Smooth muscle cell (in vitro differentiated cells): Measurements from ENCODE around the gene ACTR3. TPM values are rescaled to one million over a fixed set of nuclear protein-coding genes. Genes with fewer than 3 reads are reported as not detected.

Source experiments
- DNase-seq: peaks from one replicate; lab custom pipeline; 2025; ENCODE audit not compliant: unreplicated experiment; lab: John Stamatoyannopoulos, UW
- H2AFZ ChIP-seq: fragments of 200-600 bp; sonication (generic); 2 replicates; pipeline ENCODE4 v1.6.0; 2016; ENCODE audit warnings: antibody characterized with exemption, low read depth, mild to moderate bottlenecking
- H3F3A ChIP-seq: fragments of 200-600 bp; sonication (generic); 2 replicates; pipeline ENCODE4 v1.6.0; 2017; ENCODE audit warnings: antibody characterized with exemption, low read depth
- H3K27ac ChIP-seq: fragments of 200-600 bp; sonication (generic); 2 replicates; pipeline ENCODE4 v1.5.1; 2016; ENCODE audit warnings: low read depth, mild to moderate bottlenecking
- H3K27me3 ChIP-seq: fragments of 200-600 bp; sonication (generic); 2 replicates; pipeline ENCODE4 v1.6.1; 2016; ENCODE audit warnings: low read depth, mild to moderate bottlenecking
- H3K36me3 ChIP-seq: fragments of 200-600 bp; sonication (generic); 2 replicates; pipeline ENCODE4 v1.5.1; 2016; ENCODE audit warnings: low read depth
- H3K4me1 ChIP-seq: fragments of 200-600 bp; sonication (generic); 2 replicates; pipeline ENCODE4 v1.5.1; 2016; ENCODE audit warnings: low read depth
- H3K4me2 ChIP-seq: fragments of 200-600 bp; sonication (generic); 2 replicates; pipeline ENCODE4 v1.6.0; 2016; ENCODE audit warnings: mild to moderate bottlenecking
- H3K4me3 ChIP-seq: fragments of 200-600 bp; sonication (generic); 2 replicates; pipeline ENCODE4 v1.5.1; 2016; ENCODE audit warnings: mild to moderate bottlenecking
- H3K79me2 ChIP-seq: fragments of 200-600 bp; sonication (generic); 2 replicates; pipeline ENCODE4 v1.6.0; 2016; ENCODE audit warnings: low read depth, mild to moderate bottlenecking
- H3K9ac ChIP-seq: fragments of 200-600 bp; sonication (generic); 2 replicates; pipeline ENCODE4 v1.6.0; 2016; ENCODE audit warnings: low read depth
- H3K9me3 ChIP-seq: fragments of 200-600 bp; sonication (generic); replicated peaks from 2 replicates; pipeline ENCODE4 v1.5.1; 2016; ENCODE audit warnings: low read depth
- H4K20me1 ChIP-seq: fragments of 200-600 bp; sonication (generic); 2 replicates; pipeline ENCODE4 v1.6.0; 2016; ENCODE audit warnings: low read depth
- WGBS: methylation state at CpG from one replicate; pipeline ENCODE4 v1.1.7; 2016; ENCODE audit warnings: low lambda C conversion rate; 5-methylcytosine and 5-hydroxymethylcytosine counted together
- polyA plus RNA-seq: library from polyadenylated mRNA; unstranded; fragments of >200 nt; fragmentation: Nextera tagmentation; extraction: Ambion mirVana; gene quantifications from 2 replicates; pipeline ENCODE4 v1.2.1, GENCODE V29; 2016
- total RNA-seq: library from RNA; depleted of rRNA; stranded (reverse); fragments of >200 nt; gene quantifications from 2 replicates; pipeline ENCODE4 v1.2.3, GENCODE V29; 2014
- TF ChIP-seq, protein P1 (sequence below): fragments of 200-600 bp; sonication (generic); IDR thresholded peaks from 2 replicates; pipeline ENCODE4 v1.5.1; 2017; ENCODE audit warnings: borderline replicate concordance, mild to moderate bottlenecking, antibody characterized with exemption; ENCODE audit not compliant: insufficient read depth, poor library complexity, severe bottlenecking

ACTR3 gene
- total and polyA plus RNA-seq, 2 experiments from 2014 or later = 173 to 263 TPM

DNA sequence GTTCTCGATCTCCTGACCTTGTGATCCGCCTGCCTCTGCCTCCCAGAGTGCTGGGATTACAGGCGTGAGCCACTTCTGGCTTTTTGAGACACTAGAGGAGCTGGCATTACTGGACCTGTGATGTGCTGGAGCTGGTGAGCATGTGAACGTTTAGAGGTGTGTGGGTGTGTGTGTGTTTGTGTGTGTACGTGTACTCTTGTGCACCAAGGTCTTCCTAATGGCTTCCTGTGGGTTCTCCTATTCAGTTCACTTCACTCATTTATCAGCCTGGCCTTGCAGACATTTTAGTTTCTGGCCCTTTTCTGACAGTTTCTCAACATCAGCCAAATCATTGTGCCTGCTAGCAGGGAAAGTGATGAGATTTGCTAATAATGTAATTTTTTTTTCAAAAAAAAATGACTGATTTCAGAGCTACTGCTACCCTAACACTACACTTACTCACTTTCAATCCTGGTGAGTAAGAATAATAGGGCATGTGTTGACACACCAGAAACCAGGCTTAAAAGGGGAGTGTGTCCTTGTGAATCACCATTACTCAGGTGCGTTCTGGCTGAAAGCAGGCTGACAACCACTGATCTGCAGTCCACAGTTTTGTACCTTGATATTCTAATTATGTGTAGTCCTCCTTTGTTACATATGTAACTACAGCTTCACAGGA is 41.0 kb upstream of the ACTR3 start:
- Histone ChIP-seq H3K9ac (no peak overlapping the region), H3K79me2 (no peaks in the 10 kb centered on the region), H3K4me1 (no peaks in the 10 kb centered on the region), H3K27me3 (no peaks in the 10 kb centered on the region), H3K36me3 (no peaks in the 10 kb centered on the region), H2AFZ (no peak overlapping the region), H3K9me3 (no peaks in the 10 kb centered on the region), H4K20me1 (no peaks in the 10 kb centered on the region), H3K4me3 (no peak overlapping the region), H3K27ac (peak overlapping the region; percentile 45), H3K4me2 (no peak overlapping the region), H3F3A (no peaks in the 10 kb centered on the region)
- TF ChIP-seq, protein P1, sequence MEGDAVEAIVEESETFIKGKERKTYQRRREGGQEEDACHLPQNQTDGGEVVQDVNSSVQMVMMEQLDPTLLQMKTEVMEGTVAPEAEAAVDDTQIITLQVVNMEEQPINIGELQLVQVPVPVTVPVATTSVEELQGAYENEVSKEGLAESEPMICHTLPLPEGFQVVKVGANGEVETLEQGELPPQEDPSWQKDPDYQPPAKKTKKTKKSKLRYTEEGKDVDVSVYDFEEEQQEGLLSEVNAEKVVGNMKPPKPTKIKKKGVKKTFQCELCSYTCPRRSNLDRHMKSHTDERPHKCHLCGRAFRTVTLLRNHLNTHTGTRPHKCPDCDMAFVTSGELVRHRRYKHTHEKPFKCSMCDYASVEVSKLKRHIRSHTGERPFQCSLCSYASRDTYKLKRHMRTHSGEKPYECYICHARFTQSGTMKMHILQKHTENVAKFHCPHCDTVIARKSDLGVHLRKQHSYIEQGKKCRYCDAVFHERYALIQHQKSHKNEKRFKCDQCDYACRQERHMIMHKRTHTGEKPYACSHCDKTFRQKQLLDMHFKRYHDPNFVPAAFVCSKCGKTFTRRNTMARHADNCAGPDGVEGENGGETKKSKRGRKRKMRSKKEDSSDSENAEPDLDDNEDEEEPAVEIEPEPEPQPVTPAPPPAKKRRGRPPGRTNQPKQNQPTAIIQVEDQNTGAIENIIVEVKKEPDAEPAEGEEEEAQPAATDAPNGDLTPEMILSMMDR = no peak
- no peak for DNase-seq
- WGBS = 90% methylated on average over 6 of the region's 6 CpGs

DNA sequence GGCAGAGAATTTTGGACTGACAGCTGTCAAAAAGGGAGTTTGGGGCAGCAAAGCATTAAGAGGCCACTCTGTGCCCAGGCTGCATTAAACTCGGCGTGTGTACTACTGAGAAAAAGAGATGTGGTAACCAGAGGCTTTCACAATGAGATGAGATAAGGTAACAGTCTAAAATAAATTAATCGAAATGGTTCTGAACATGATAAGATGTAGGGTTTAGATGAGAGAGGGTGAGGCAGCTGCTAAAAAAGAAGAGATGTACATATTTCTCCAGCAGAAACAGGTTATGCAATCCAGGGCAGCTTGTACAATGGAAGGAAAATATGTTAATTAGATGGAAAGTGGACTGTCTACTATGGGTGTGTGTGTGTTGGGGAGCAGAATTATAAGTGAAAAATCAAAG is 39.2 kb upstream of the ACTR3 start:
- Histone ChIP-seq H3K9me3 (no peaks in the 10 kb centered on the region), H3K4me3 (no peak overlapping the region), H3K79me2 (no peaks in the 10 kb centered on the region), H2AFZ (no peak overlapping the region), H3K36me3 (no peaks in the 10 kb centered on the region), H3K9ac (no peak overlapping the region), H4K20me1 (no peaks in the 10 kb centered on the region), H3K27ac (no peak overlapping the region), H3F3A (no peaks in the 10 kb centered on the region), H3K27me3 (no peaks in the 10 kb centered on the region), H3K4me1 (no peaks in the 10 kb centered on the region), H3K4me2 (no peak overlapping the region)
- WGBS = 92% methylated on average over 3 of the region's 3 CpGs
- DNase-seq = no peak
- TF ChIP-seq, protein P1 = no peak

DNA sequence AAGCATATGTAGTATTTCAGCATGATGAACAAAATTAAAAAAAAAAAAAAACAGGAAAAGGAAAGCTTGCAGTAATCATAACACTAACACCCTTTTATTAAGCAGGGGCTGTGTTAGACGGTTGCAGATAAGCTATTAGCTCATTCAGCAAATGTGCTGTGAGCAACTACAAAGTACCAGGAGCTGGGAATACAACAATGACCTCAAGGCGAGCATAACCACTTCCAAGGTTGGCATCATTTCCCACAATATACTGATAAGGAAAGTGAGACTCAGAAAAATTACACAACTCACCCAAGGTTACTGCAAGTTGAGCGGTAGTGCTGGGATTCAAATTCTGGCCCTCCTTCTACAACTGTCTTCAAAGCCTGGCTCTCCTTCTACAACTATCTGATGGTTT is 38.2 kb upstream of the ACTR3 start:
- Histone ChIP-seq H3K4me2 (no peak overlapping the region), H3F3A (no peaks in the 10 kb centered on the region), H3K79me2 (no peaks in the 10 kb centered on the region), H3K9ac (no peak overlapping the region), H3K9me3 (no peaks in the 10 kb centered on the region), H3K36me3 (no peaks in the 10 kb centered on the region), H2AFZ (no peak overlapping the region), H3K27me3 (no peaks in the 10 kb centered on the region), H3K4me1 (no peaks in the 10 kb centered on the region), H3K27ac (no peak overlapping the region), H4K20me1 (no peaks in the 10 kb centered on the region), H3K4me3 (no peak overlapping the region)
- no peak for DNase-seq
- 56% methylated on average over 3 of the region's 3 CpGs for WGBS
- TF ChIP-seq, protein P1 = no peak

DNA sequence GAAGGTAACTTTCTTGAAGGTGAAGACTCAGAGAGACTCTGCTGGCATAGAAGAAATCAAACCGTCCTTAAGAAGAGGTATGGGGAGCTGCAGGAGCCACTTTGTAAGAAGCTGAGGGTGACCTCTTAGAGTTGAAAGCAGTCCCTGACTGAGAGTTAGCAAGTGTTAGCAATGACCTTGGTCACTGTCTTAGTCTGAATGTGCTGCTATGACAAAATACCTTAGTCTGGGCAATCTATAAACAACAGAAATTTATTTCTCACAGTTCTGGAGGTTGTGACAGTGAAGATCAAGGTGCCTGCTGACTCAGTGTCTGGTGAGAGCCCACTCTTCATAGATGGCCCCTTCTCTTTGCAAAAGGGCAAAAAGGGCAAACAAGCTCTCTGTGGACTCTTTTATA is 35.7 kb upstream of the ACTR3 start:
- 100% methylated on average over 1 of the region's 1 CpG for WGBS
- Histone ChIP-seq H3K79me2 (no peaks in the 10 kb centered on the region), H3K27me3 (no peaks in the 10 kb centered on the region), H4K20me1 (no peaks in the 10 kb centered on the region), H3K4me3 (no peak overlapping the region), H3K27ac (no peak overlapping the region), H3K36me3 (no peaks in the 10 kb centered on the region), H3K9me3 (no peaks in the 10 kb centered on the region), H3F3A (no peaks in the 10 kb centered on the region), H3K4me2 (no peak overlapping the region), H2AFZ (no peak overlapping the region), H3K9ac (no peak overlapping the region), H3K4me1 (no peaks in the 10 kb centered on the region)
- TF ChIP-seq, protein P1 = no peak
- DNase-seq = no peak
